Astrocyte (in vitro differentiated cells and primary cell): ENCODE results near the gene PDLIM7.

ENCODE experiments used
- CTCF ChIP-seq: IDR thresholded peaks from 2 replicates; pipeline ENCODE4 v1.5.1; 2011; ENCODE audit warnings: low read depth, mild to moderate bottlenecking, inconsistent platforms, low read length, moderate library complexity; ENCODE audit not compliant: insufficient read depth
- EZH2 ChIP-seq: IDR thresholded peaks from 2 replicates; pipeline ENCODE4 v1.6.1; 2012; ENCODE audit warnings: mild to moderate bottlenecking, low read length, inconsistent platforms; ENCODE audit not compliant: insufficient read depth

- TF ChIP-seq CTCF (no peak), EZH2 (no peak)
Observed at GRCh38 chr5:177487975-177488374, 9.4 kb downstream of the PDLIM7 start.
